Astrocyte (in vitro differentiated cells and primary cell): ENCODE measurements around the gene CDK6.

Experiments
- CTCF ChIP-seq: IDR thresholded peaks from 2 replicates; pipeline ENCODE4 v1.5.1; 2011; ENCODE audit warnings: low read depth, mild to moderate bottlenecking, inconsistent platforms, low read length, moderate library complexity; ENCODE audit not compliant: insufficient read depth
- EZH2 ChIP-seq: IDR thresholded peaks from 2 replicates; pipeline ENCODE4 v1.6.1; 2012; ENCODE audit warnings: mild to moderate bottlenecking, low read length, inconsistent platforms; ENCODE audit not compliant: insufficient read depth

- TF ChIP-seq CTCF (no peak), EZH2 (no peak)
These were observed 121.6 kb downstream of the CDK6 start for GRCh38 chr7:92714767-92715166.
